PFSK-1 (cell line): ENCODE results near the gene GSE1.

Source experiments
- FOXP2 ChIP-seq: optimal IDR thresholded peaks from 2 replicates; pipeline ENCODE3; 2011; ENCODE audit warnings: borderline replicate concordance, control low read depth, inconsistent platforms; ENCODE audit not compliant: insufficient read depth; ENCODE audit errors: extremely low read length, extremely low read depth
- POLR2AphosphoS5 ChIP-seq: IDR thresholded peaks from 2 replicates; pipeline ENCODE4 v1.6.1; 2012; ENCODE audit warnings: low read depth, mild to moderate bottlenecking, control low read depth, low read length, moderate library complexity
- REST ChIP-seq, 2 experiments: IDR thresholded peaks; 2 replicates each; pipeline versions ENCODE4 v1.6.1 to v1.8.0; 2011 to 2012; ENCODE audit warnings: low read depth in 2 of 2, low read length in 2 of 2, control low read depth in 1 of 2, inconsistent platforms in 1 of 2, mild to moderate bottlenecking in 1 of 2, moderate library complexity in 1 of 2; ENCODE audit not compliant: insufficient read depth in 1 of 2
- SIN3A ChIP-seq: IDR thresholded peaks from 2 replicates; pipeline ENCODE4 v1.6.1; 2012; ENCODE audit warnings: mild to moderate bottlenecking, low read length, moderate library complexity, borderline replicate concordance; ENCODE audit not compliant: insufficient read depth
- TAF1 ChIP-seq: IDR thresholded peaks from 2 replicates; pipeline ENCODE4 v1.6.1; 2012; ENCODE audit warnings: low read length, control low read depth, borderline replicate concordance; ENCODE audit not compliant: insufficient read depth

GSE1 gene

GRCh38 chr16:85676466-85676865, 63.3 kb downstream of the GSE1 start:
- TF ChIP-seq SIN3A (no peak), FOXP2 (no peak), TAF1 (no peak), POLR2AphosphoS5 (no peak), REST (IDR thresholded peaks at IDR 0.05; ENCODE audit: insufficient read depth in 1 of 2, low read depth in 2 of 2, low read length in 2 of 2) (no peak)

DNA sequence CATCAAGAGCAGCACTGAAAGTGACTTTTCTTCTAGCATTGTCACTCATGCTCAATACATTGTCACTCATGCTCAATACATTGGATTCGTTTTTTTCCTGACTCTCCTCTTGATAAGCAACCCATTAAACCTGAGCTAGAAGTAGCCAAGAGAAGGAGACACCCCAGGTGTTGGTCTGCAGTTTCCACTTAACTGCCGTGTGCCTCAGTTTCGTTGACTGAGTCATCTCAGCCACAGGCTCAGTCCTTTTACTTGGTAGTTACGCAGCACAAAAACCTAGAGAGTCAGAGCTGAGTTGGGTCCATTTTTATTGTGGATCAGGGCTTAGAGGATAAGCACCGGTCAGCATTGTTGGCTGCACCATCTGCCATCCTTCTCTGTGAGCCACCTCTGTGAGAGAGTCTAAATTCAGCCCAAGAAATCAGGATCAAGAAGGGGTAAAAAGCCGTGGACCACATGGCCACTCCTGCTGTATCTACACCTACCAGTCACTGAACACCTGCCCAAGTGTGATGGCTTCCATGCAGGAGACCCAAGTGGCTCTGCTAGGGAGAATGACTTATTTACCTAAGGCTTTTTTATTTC, 64.4 kb downstream of the GSE1 start:
- TF ChIP-seq POLR2AphosphoS5: no peak
- TF ChIP-seq REST (IDR thresholded peaks at IDR 0.05; ENCODE audit: insufficient read depth in 1 of 2, low read depth in 2 of 2, low read length in 2 of 2): no peak

DNA sequence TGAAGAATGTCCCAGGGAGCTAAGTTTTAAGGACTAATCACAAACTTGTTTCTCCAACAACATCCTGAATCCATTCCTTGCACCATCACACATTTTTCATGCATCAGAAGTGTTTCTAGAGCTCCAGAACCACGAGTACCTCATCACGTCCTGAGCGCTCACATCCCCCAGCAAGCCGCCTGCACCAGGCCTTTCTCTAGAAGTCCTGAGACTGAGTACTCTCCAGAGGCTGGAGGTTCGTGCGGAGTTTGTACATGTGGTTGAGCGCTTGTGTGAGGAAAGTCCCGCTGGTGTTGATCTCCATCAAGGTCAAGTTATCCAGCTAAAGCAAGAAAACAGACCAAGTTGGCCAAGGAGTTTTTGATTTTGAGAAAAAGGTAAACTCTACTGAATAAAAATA, 64.9 kb downstream of the GSE1 start:
- TF ChIP-seq POLR2AphosphoS5: no peak
- no peak for TF ChIP-seq SIN3A
- no peak for TF ChIP-seq REST (IDR thresholded peaks at IDR 0.05; ENCODE audit: insufficient read depth in 1 of 2, low read depth in 2 of 2, low read length in 2 of 2)
- TF ChIP-seq TAF1: no peak
- no peak for TF ChIP-seq FOXP2

- TF ChIP-seq POLR2AphosphoS5: no peak
- TF ChIP-seq REST (IDR thresholded peaks at IDR 0.05; ENCODE audit: insufficient read depth in 1 of 2, low read depth in 2 of 2, low read length in 2 of 2): no peak
- TF ChIP-seq TAF1: no peak
- no peak for TF ChIP-seq FOXP2
- no peak for TF ChIP-seq SIN3A
Measured at GRCh38 chr16:85678821-85679220, 65.7 kb downstream of the GSE1 start.

DNA sequence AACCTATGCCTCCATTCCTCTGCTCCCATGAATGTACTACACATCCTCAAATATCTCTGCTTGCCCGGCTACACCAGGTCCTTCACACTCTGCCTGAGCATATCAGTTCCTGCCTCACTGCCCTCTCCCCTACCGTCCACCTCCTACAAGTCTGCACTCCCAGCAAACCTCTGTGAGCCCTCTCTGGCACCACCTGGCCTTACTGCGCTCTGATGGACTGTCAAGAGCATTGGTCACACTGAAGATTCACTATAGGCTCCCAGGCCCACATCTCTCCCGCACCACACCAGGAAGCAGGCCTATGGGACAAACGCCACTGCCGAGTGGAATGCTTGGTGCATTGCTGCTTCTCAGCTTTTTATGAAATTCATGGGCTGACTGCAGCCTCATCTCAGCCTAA, 66.7 kb downstream of the GSE1 start:
- no peak for TF ChIP-seq TAF1
- no peak for TF ChIP-seq SIN3A
- TF ChIP-seq POLR2AphosphoS5: no peak
- TF ChIP-seq FOXP2: no peak
- TF ChIP-seq REST (IDR thresholded peaks at IDR 0.05; ENCODE audit: insufficient read depth in 1 of 2, low read depth in 2 of 2, low read length in 2 of 2): no peak
